HepG2 (cell line): ENCODE data around the gene GGT7. TPM values are rescaled to one million over a fixed set of nuclear protein-coding genes. Genes with fewer than 3 reads are reported as not detected.

ENCODE experiments used
- ELF1 ChIP-seq: sonication (generic); formaldehyde crosslinking; IDR thresholded peaks from 2 replicates; pipeline ENCODE4 v1.4.0; 2020; ENCODE audit warnings: missing genetic modification reagents
- REL ChIP-seq: sonication (generic); formaldehyde crosslinking; conservative IDR thresholded peaks from 2 replicates; pipeline ENCODE4 v1.8.0; 2022; ENCODE audit warnings: mild to moderate bottlenecking, missing genetic modification reagents, moderate library complexity
- SKI ChIP-seq: fragments of 450-650 bp; IDR thresholded peaks from one replicate; pipeline ENCODE4 v1.6.1; 2018; ENCODE audit warnings: mild to moderate bottlenecking; ENCODE audit not compliant: partially characterized antibody
- TFAP4 ChIP-seq: sonication (generic); IDR thresholded peaks from 2 replicates; pipeline ENCODE4 v1.6.1; 2016; ENCODE audit warnings: low read depth, borderline replicate concordance
- TFDP1 ChIP-seq: IDR thresholded peaks from 2 replicates; pipeline ENCODE4 v1.6.1; 2016; ENCODE audit warnings: missing compliant biosample characterization, missing genetic modification reagents, borderline replicate concordance
- ZBTB37 ChIP-seq: sonication (generic); formaldehyde crosslinking; IDR thresholded peaks from 2 replicates; pipeline ENCODE4 v1.4.0; 2020; ENCODE audit warnings: mild to moderate bottlenecking, missing genetic modification reagents
- ZNF407 ChIP-seq: sonication (generic); formaldehyde crosslinking; IDR thresholded peaks from one replicate; pipeline ENCODE4 v1.5.1; 2020; ENCODE audit warnings: mild to moderate bottlenecking, missing genetic modification reagents; ENCODE audit errors: not compliant biosample characterization
- ZNF431 ChIP-seq: sonication (generic); formaldehyde crosslinking; IDR thresholded peaks from 2 replicates; pipeline ENCODE4 v1.9.0; 2022; ENCODE audit warnings: missing genetic modification reagents, low read depth, mild to moderate bottlenecking, borderline replicate concordance
- ZNF75D ChIP-seq: sonication (generic); formaldehyde crosslinking; IDR thresholded peaks from 2 replicates; pipeline ENCODE4 v1.8.1; 2023; ENCODE audit warnings: missing genetic modification reagents, mild to moderate bottlenecking, borderline replicate concordance
- ZNF770 ChIP-seq: sonication (generic); formaldehyde crosslinking; IDR thresholded peaks from 2 replicates; pipeline ENCODE4 v1.5.0; 2020; ENCODE audit warnings: mild to moderate bottlenecking, missing genetic modification reagents
- polyA plus RNA-seq, 8 experiments: library from polyadenylated mRNA; depleted of rRNA in 3 of 8; stranded (reverse) in 7 of 8; unstranded in 1 of 8; fragments of >200 nt; fragmentation: Illumina TruSeq in 4 of 8; extraction: Trizol in 4 of 8; gene quantifications; 2 replicates each; pipeline versions ENCODE4 v1.2.1 to v1.2.3, GENCODE V29; 2011 to 2016; ENCODE audit warnings: low read depth in 4 of 8, missing spikeins in 1 of 8, mixed read lengths in 1 of 8; ENCODE audit not compliant: insufficient read depth in 1 of 8
- total RNA-seq, 5 experiments: library from RNA; depleted of rRNA; stranded (reverse); fragments of >200 nt; fragmentation: Illumina TruSeq; extraction: Trizol; gene quantifications; 2 replicates each; pipeline ENCODE4 v1.2.3, GENCODE V29; 2016; ENCODE audit warnings: low read depth in 1 of 5
- TF ChIP-seq, protein P1 (sequence below): sonication (generic); formaldehyde crosslinking; IDR thresholded peaks from 2 replicates; pipeline ENCODE4 v1.4.0; 2020; ENCODE audit warnings: missing genetic modification reagents
- TF ChIP-seq, protein P2 (sequence below): sonication (generic); formaldehyde crosslinking; IDR thresholded peaks from 2 replicates; pipeline ENCODE4 v1.8.0; 2022; ENCODE audit warnings: mild to moderate bottlenecking, missing genetic modification reagents, moderate library complexity

The GGT7 gene
- total and polyA plus RNA-seq, 2 of the 13 experiments (the other 11 are each of a cell fraction or from before 2014, with no cell fraction given): 6.6 to 23.0 TPM

- TF ChIP-seq ELF1 (CRISPR knock-in tag): no peak
- no peak for TF ChIP-seq REL (CRISPR knock-in tag)
- TF ChIP-seq, protein P1, sequence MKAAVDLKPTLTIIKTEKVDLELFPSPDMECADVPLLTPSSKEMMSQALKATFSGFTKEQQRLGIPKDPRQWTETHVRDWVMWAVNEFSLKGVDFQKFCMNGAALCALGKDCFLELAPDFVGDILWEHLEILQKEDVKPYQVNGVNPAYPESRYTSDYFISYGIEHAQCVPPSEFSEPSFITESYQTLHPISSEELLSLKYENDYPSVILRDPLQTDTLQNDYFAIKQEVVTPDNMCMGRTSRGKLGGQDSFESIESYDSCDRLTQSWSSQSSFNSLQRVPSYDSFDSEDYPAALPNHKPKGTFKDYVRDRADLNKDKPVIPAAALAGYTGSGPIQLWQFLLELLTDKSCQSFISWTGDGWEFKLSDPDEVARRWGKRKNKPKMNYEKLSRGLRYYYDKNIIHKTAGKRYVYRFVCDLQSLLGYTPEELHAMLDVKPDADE (CRISPR knock-in tag): no peak
- TF ChIP-seq TFDP1 (CRISPR knock-in tag): no peak
- no peak for TF ChIP-seq ZNF75D (CRISPR knock-in tag)
- TF ChIP-seq, protein P2, sequence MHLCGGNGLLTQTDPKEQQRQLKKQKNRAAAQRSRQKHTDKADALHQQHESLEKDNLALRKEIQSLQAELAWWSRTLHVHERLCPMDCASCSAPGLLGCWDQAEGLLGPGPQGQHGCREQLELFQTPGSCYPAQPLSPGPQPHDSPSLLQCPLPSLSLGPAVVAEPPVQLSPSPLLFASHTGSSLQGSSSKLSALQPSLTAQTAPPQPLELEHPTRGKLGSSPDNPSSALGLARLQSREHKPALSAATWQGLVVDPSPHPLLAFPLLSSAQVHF (CRISPR knock-in tag): no peak
- no peak for TF ChIP-seq ZNF431
- no peak for TF ChIP-seq ZNF770 (CRISPR knock-in tag)
- no peak for TF ChIP-seq ZNF407 (CRISPR knock-in tag)
- TF ChIP-seq TFAP4: peak; percentile 75
- no peak for TF ChIP-seq SKI
- TF ChIP-seq ZBTB37 (CRISPR knock-in tag): no peak
Observed at GRCh38 chr20:34824452-34824805, 48.2 kb downstream of the GGT7 start (continued).
